Suppressor macrophage treated with lipopolysaccharide for 1 hour (primary cell): Measurements from ENCODE around the gene CYP2D6.
"Not testable (repeated sequence)": the region's sequence is repeated elsewhere in the genome, so short reads cannot be mapped to it uniquely, and the experiment has no call there.

Experiments
- DNase-seq, 3 donors: peaks; one replicate each; pipeline ENCODE4 v3.0.0-alpha.2; 2020 to 2022

Gene CYP2D6

GRCh38 chr22:42130639-42131431, at the start of gene CYP2D6:
Gene CYP2D6 (minus strand): TSS chr22:42130810. CDS start chr22:42130791, 19 bp downstream.
- DNase-seq, result not testable (repeated sequence)

DNA sequence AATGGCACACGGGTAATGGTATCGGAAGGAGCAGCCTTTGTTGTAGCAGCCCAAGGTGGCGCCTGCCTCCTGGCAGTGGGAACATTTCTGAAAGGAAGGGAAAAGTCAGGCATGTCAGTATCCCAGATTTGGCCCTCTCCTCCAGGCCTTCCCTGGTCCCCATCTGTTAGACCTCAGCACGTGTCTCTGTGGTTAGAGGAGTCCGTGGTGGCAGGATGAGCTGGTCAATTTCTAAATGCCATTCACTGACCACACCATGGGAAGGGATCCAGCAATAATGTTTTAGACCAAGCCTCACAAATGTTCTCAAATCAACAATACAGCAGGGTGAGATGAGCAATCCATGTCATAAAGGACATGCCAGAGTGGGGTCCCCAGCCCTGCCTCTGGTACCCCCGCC, 49.0 kb upstream of the CYP2D6 start:
- no peak for DNase-seq

GRCh38 chr22:42178910-42179519, 48.4 kb upstream of the CYP2D6 start:
- DNase-seq, result peak in 1 of 3 donors; percentile 16

- DNase-seq, result no peak
Measured at GRCh38 chr22:42177891-42178336, 47.3 kb upstream of the CYP2D6 start.

DNA sequence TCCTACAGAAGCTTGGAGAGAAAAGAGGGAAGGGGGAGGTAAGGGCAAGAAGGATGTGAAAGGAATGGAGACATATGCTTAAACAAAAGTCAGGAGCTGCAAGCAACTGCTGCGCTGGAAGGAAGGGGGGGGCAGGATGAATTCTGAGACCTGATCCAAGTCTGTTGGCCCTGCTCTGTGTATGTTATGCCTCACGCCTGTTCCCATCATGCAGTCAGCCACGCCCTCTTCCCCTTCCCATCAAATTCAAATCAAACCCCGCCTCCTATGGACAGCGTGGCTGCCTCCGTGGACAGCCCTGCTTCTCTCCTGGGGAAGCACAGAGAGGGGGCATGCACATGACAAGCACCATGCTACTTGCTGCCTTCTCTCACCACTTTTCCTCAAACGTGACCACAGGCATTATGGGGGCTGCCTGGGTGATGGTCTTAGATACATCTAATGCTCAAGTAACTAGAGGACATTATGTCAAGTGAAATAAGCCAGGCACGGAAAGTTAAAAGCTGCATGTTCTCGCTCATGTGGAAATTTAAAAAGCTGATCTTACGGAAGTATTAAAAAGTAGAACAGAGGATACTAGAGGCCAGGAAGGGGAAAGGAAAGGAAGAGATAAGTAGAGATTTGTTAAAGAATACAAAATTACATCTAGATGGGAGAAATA, 45.8 kb upstream of the CYP2D6 start:
- no peak for DNase-seq

DNA sequence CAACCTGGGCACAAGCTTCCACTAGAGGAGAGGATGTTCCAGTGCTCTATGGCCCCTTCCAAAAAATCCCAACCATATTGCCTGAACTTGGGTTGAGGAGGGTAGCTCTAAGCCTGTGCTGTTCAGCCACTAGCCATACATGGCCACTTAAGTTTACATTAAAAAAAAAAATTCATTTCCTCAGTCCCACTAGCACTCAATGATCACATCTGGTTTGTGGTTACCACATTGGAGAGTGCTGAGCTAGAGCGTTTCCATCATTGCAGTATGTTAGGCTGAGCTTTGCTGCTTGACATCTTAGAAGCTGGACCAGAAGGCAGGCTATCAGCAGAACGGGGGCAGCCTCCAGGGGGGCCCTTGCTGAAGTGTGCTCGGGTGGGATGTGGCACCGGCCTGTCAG, 43.5 kb upstream of the CYP2D6 start:
- DNase-seq, result no peak

- no peak for DNase-seq
Measured at GRCh38 chr22:42173183-42173926, 42.7 kb upstream of the CYP2D6 start.

- DNase-seq, result no peak
Measured at GRCh38 chr22:42172773-42173172, 42.2 kb upstream of the CYP2D6 start.

GRCh38 chr22:42171946-42172719, 41.5 kb upstream of the CYP2D6 start:
- no peak for DNase-seq

- DNase-seq, result no peak
Measured at GRCh38 chr22:42171417-42171816, 40.8 kb upstream of the CYP2D6 start.

DNA sequence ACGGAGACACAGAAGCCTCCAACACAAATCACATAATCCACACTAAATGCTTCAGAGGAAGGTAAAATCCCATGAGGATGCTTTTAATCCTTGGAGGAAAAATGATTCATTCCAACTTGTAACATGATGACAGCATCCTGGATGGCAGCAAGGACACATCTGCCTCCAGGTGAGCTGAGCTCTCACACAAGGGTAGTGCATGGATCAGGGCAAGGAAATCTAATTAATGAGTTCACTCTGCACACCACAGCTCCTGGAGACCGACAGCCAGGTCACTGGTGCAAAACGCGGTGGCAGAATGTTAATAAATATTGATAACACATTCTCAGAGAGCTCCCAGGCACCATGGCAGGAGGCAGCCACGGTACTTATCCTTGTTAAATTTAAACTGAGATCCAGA, 40.3 kb upstream of the CYP2D6 start:
- DNase-seq, result no peak

DNA sequence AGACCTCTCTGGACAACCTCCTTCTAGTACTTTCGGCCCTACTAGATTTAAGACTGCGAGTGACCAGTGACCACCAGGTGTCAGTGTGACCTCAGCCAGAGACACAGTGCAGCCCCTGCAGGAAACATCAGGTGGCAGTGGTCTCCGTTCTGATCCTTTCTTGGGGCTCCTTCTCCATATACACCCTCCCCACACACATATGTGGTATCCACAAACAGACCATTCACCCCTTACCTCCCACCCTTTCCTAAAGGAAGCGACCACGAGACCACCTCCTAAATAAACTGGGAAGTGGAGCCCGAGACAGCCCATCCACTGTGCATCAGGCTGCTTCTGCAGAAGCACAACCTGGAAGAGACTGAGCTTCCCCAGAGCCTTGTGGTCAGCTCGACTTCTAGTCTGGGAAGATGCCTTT, 38.5 kb upstream of the CYP2D6 start:
- peak; percentile 69 to 77 (median 74) for DNase-seq

DNA sequence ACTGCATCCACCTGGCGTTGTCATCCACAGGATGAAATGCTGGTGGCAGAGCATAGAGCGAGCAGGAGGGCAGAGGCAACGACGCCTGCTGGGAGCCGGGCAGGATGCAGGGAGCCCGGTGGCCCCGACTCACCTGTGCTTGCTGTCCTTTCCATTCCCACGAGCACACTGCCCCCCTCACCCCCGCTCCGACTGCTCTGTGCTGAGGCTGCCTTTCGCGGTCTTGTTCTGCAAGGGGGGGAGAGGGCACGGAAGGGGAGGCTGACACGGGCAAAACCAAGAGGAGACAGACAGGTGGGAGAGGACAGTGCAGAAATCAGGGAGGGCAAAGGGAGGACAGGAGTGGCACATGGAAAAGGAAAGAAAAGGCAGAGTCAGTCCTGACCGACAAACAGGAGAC, 37.9 kb upstream of the CYP2D6 start:
- DNase-seq, result no peak

GRCh38 chr22:42167066-42167465, 36.5 kb upstream of the CYP2D6 start:
- no peak for DNase-seq

DNA sequence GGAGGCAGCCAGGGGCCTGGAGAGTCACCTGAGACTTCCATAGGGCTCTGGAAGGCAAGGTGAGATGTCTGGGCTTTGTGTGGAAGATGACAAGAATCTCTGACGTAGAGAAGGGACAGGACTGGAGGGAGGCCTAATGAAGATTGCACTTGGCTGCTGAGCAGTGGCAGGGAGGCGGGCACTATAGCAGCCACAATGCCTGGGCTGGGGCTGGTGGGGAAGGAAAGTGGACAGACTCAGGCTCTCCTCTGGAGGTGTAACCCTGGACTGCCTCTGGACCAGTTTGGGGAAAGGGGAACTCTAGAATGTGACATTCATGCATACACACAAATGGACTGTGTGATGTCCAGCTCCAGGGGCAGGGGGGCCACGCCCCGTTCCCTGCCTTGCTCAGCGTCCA, 34.3 kb upstream of the CYP2D6 start:
- DNase-seq, result no peak

DNA sequence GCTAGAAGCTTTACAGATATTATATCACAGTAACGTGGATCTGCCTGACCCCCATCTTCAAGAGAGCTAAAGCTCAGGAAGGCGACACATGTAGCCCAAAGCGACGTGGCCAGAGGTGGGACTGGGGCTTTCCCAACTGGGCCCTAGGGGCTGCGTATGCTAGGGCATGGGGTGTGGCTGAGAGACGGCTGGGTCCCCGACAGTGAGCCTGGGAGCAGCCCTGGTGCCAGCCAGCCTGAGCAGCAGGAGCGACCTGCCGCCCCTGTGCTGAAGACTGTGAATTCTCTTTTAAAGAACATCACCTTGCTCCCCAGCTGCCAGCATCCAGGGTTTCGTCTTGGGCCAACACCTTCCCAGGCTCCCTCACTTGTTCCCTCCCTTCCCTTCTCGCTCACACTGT, 32.9 kb upstream of the CYP2D6 start:
- no peak for DNase-seq

GRCh38 chr22:42162728-42163489, 32.3 kb upstream of the CYP2D6 start:
- no peak for DNase-seq

GRCh38 chr22:42160830-42161696, 30.5 kb upstream of the CYP2D6 start:
- no peak for DNase-seq

GRCh38 chr22:42160251-42160650, 29.6 kb upstream of the CYP2D6 start:
- DNase-seq, result no peak

DNA sequence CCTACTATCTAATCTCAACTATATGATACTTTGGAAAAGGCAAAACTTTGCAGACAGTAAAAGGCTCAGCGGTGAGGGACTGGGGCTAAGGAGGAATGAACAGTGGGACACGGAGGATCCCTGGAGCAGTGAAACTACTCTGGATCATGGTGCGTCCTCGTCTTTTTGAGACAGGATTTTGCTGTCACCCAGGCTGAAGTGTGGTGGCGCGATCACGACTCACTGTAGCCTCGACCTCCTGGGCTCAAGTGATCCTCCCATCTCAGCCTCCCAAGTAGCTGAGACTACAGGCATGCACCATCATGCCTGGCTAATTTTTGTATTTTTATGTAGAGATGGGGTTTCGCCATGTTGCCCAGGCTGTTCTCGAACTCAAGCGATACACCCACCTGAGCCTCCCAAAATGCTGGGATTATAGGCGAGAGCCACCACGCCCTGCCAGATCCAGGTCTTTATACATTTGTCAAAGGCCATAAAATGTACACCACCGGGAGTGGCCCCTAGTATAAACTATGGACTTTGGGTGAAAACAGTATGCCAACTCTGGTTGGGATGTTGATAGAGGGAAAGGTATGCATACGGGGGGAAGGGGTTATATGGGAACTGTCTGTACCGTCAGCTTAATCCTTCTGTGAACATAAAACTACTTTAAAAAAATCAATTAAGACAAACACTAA, 28.0 kb upstream of the CYP2D6 start:
- DNase-seq, result no peak
